WTC11 (cell line): ENCODE results near the gene KCND3. TPM values are rescaled to one million over a fixed set of nuclear protein-coding genes. Genes with fewer than 3 reads are reported as not detected.

Source experiments
- ATAC-seq: fragments of 200-7000 bp; cut with Tn5 transposase; 2 replicates; pipeline ENCODE4 v1.10.0; 2021; ENCODE audit warnings: mild to moderate bottlenecking, moderate library complexity
- CTCF ChIA-PET: fragments of 300-600 bp; sonication (Branson Sonifier 250); formaldehyde crosslinking; loops from one replicate; lab custom pipeline; 2021; ENCODE audit warnings: antibody characterized with exemption; lab: Charles Lee
- POLR2A ChIA-PET: fragments of 350-600 bp; sonication (Branson Sonifier 250); formaldehyde crosslinking; loops from one replicate; lab custom pipeline; 2021; ENCODE audit warnings: antibody characterized with exemption; lab: Charles Lee
- DNase-seq: peaks from one replicate; pipeline ENCODE4 v3.0.0; 2021; ENCODE audit warnings: low spot score
- H3K27ac Mint-ChIP-seq: 2 replicates; pipeline ENCODE4 v1.8.0; 2021; ENCODE audit warnings: mixed read lengths
- H3K27me3 Mint-ChIP-seq: 2 replicates; pipeline ENCODE4 v1.8.0; 2021; ENCODE audit warnings: low read depth, mild to moderate bottlenecking, moderate library complexity, mixed read lengths
- H3K36me3 Mint-ChIP-seq: 2 replicates; pipeline ENCODE4 v1.8.0; 2021; ENCODE audit warnings: mixed read lengths
- H3K4me1 Mint-ChIP-seq: 2 replicates; pipeline ENCODE4 v1.8.0; 2022; ENCODE audit warnings: mixed read lengths
- H3K4me3 Mint-ChIP-seq: 2 replicates; pipeline ENCODE4 v1.8.0; 2021; ENCODE audit warnings: mild to moderate bottlenecking, moderate library complexity, mixed read lengths
- H3K9me3 Mint-ChIP-seq: 2 replicates; pipeline ENCODE4 v1.8.0; 2021; ENCODE audit warnings: mixed read lengths
- CBFB ChIP-seq: sonication (generic); formaldehyde crosslinking; IDR thresholded peaks from 2 replicates; pipeline ENCODE4 v1.8.1; 2022; ENCODE audit warnings: mild to moderate bottlenecking, low read depth, missing genetic modification reagents
- E2F5 ChIP-seq: sonication (generic); formaldehyde crosslinking; IDR thresholded peaks from 2 replicates; pipeline ENCODE4 v1.8.1; 2022; ENCODE audit warnings: mild to moderate bottlenecking, moderate library complexity, missing genetic modification reagents
- ELF4 ChIP-seq: sonication (generic); formaldehyde crosslinking; IDR thresholded peaks from 2 replicates; pipeline ENCODE4 v1.8.1; 2022; ENCODE audit warnings: low read depth, mild to moderate bottlenecking, moderate library complexity, missing genetic modification reagents
- ESRRA ChIP-seq: sonication (generic); formaldehyde crosslinking; IDR thresholded peaks from 2 replicates; pipeline ENCODE4 v1.8.1; 2022; ENCODE audit warnings: mild to moderate bottlenecking, missing genetic modification reagents, borderline replicate concordance
- FOXJ3 ChIP-seq: sonication (generic); formaldehyde crosslinking; IDR thresholded peaks from 2 replicates; pipeline ENCODE4 v1.9.0; 2021; ENCODE audit warnings: missing genetic modification reagents, mild to moderate bottlenecking, borderline replicate concordance
- FOXP4 ChIP-seq: sonication (generic); formaldehyde crosslinking; IDR thresholded peaks from 2 replicates; pipeline ENCODE4 v1.8.0; 2022; ENCODE audit warnings: mild to moderate bottlenecking, missing genetic modification reagents
- HMGXB4 ChIP-seq: sonication (generic); formaldehyde crosslinking; IDR thresholded peaks from 2 replicates; pipeline ENCODE4 v1.8.1; 2023; ENCODE audit warnings: mild to moderate bottlenecking, moderate library complexity, missing genetic modification reagents
- IRF2 ChIP-seq: sonication (generic); formaldehyde crosslinking; IDR thresholded peaks from 2 replicates; pipeline ENCODE4 v1.8.0; 2022; ENCODE audit warnings: low read depth, missing genetic modification reagents, borderline replicate concordance
- KAT7 ChIP-seq: sonication (generic); formaldehyde crosslinking; IDR thresholded peaks from 2 replicates; pipeline ENCODE4 v1.8.1; 2023; ENCODE audit warnings: missing genetic modification reagents, mild to moderate bottlenecking, borderline replicate concordance
- NFE2L1 ChIP-seq: sonication (generic); formaldehyde crosslinking; IDR thresholded peaks from 2 replicates; pipeline ENCODE4 v1.8.1; 2023; ENCODE audit warnings: missing genetic modification reagents
- NFYB ChIP-seq: sonication (generic); formaldehyde crosslinking; conservative IDR thresholded peaks from 2 replicates; pipeline ENCODE4 v1.8.0; 2022; ENCODE audit warnings: low read depth, missing genetic modification reagents
- PRDM15 ChIP-seq: sonication (generic); formaldehyde crosslinking; IDR thresholded peaks from 2 replicates; pipeline ENCODE4 v1.8.0; 2022; ENCODE audit warnings: missing genetic modification reagents
- SMAD3 ChIP-seq: sonication (generic); formaldehyde crosslinking; IDR thresholded peaks from 2 replicates; pipeline ENCODE4 v1.8.0; 2022; ENCODE audit warnings: missing genetic modification reagents, mild to moderate bottlenecking, borderline replicate concordance
- STAT6 ChIP-seq: sonication (generic); formaldehyde crosslinking; conservative IDR thresholded peaks from 2 replicates; pipeline ENCODE4 v1.8.1; 2023; ENCODE audit warnings: mild to moderate bottlenecking, low read depth, missing genetic modification reagents, moderate library complexity
- ZMAT4 ChIP-seq: fragments of 250-450 bp; sonication (Bioruptor Pico); IDR thresholded peaks from 2 replicates; pipeline ENCODE4 v1.9.0; 2021; ENCODE audit warnings: mild to moderate bottlenecking
- ZNF232 ChIP-seq: sonication (generic); formaldehyde crosslinking; IDR thresholded peaks from 2 replicates; pipeline ENCODE4 v1.8.0; 2022; ENCODE audit warnings: mild to moderate bottlenecking, missing genetic modification reagents
- ZNF281 ChIP-seq: sonication (generic); formaldehyde crosslinking; IDR thresholded peaks from 2 replicates; pipeline ENCODE4 v1.8.0; 2023; ENCODE audit warnings: mild to moderate bottlenecking, missing genetic modification reagents
- ZNF423 ChIP-seq: fragments of 250-450 bp; sonication (Bioruptor Pico); IDR thresholded peaks from 2 replicates; pipeline ENCODE4 v2.1.2; 2022; ENCODE audit warnings: mild to moderate bottlenecking, moderate library complexity
- total RNA-seq: library from RNA; stranded (reverse); gene quantifications from 3 replicates; pipeline ENCODE4 v1.2.3, GENCODE V29; 2021

KCND3 gene
- total RNA-seq, 1 experiment from 2014 or later: 0.35 TPM

- TF ChIP-seq ZNF281 (no peak), CBFB (CRISPR knock-in tag) (no peak), ELF4 (CRISPR knock-in tag) (no peak), PRDM15 (no peak)
Observed at GRCh38 chr1:112026501-112026900, 37.0 kb upstream of the KCND3 start (continued).

GRCh38 chr1:112026016-112026415, 36.5 kb upstream of the KCND3 start:
- ChIA-PET POLR2A (interaction anchor here (0.7 kb wide), 1 partner anchor 998 kb away, joined by 5 read pairs; no protein-coding TSS in a partner anchor), CTCF (no interaction called here)
- no peak overlapping the region for H3K27ac Mint-ChIP-seq
- H3K27me3 Mint-ChIP-seq: no peaks in the 10 kb centered on the region
- no peak for TF ChIP-seq E2F5 (CRISPR knock-in tag)
- no peak for TF ChIP-seq ZNF232 (CRISPR knock-in tag)
- no peak for TF ChIP-seq KAT7 (CRISPR knock-in tag)
- H3K9me3 Mint-ChIP-seq: no peaks in the 10 kb centered on the region
- ATAC-seq (no peak), DNase-seq (no peak)
- no peaks in the 10 kb centered on the region for H3K36me3 Mint-ChIP-seq
- H3K4me3 Mint-ChIP-seq: no peak overlapping the region
- H3K4me1 Mint-ChIP-seq: no peaks in the 10 kb centered on the region

GRCh38 chr1:112021263-112021662, 31.8 kb upstream of the KCND3 start:
- peaks cover 7% of the 10 kb centered on the region; the same call in 1 of the 2 replicates for H3K4me1 Mint-ChIP-seq
- H3K4me3 Mint-ChIP-seq: no peak overlapping the region
- ATAC-seq (no peak), DNase-seq (no peak)
- ChIA-PET POLR2A (no interaction called here), CTCF (no interaction called here)
- H3K27me3 Mint-ChIP-seq: peaks cover 3% of the 10 kb centered on the region; the same call in 1 of the 2 replicates
- no peak overlapping the region for H3K27ac Mint-ChIP-seq
- H3K9me3 Mint-ChIP-seq: peaks cover 13% of the 10 kb centered on the region
- peaks cover 9% of the 10 kb centered on the region for H3K36me3 Mint-ChIP-seq
- TF ChIP-seq ZNF423 (CRISPR knock-in tag) (no peak), FOXP4 (CRISPR knock-in tag) (no peak), STAT6 (CRISPR knock-in tag) (no peak), SMAD3 (CRISPR knock-in tag) (no peak), NFYB (CRISPR knock-in tag) (no peak), ZMAT4 (no peak), ESRRA (CRISPR knock-in tag) (no peak), NFE2L1 (CRISPR knock-in tag) (no peak), IRF2 (CRISPR knock-in tag) (no peak), HMGXB4 (CRISPR knock-in tag) (no peak), FOXJ3 (CRISPR knock-in tag) (no peak)
